LNCaP clone FGC (cell line): ENCODE data around the gene MSL3.
A peak's percentile ranks its signal among the peaks of the same experiment; 100 is the strongest.

Experiments
- DNase-seq: peaks from one replicate; pipeline ENCODE4 v3.0.0-alpha.2; 2011; ENCODE audit warnings: low read depth
- H3K4me3 ChIP-seq: 2 replicates; pipeline ENCODE4 v1.5.1; 2011; ENCODE audit warnings: mild to moderate bottlenecking, low read depth, low read length, control low read depth
- CTCF ChIP-seq: IDR thresholded peaks from 2 replicates; pipeline ENCODE4 v1.5.1; 2012; ENCODE audit warnings: mild to moderate bottlenecking; ENCODE audit not compliant: control insufficient read depth, insufficient read depth; ENCODE audit errors: extremely low read depth

The MSL3 gene

GRCh38 chrX:11789809-11790208 lies 31.8 kb downstream of the MSL3 start:
- H3K4me3 ChIP-seq = no peak overlapping the region
- no peak for DNase-seq

GRCh38 chrX:11791090-11791489 lies 33.1 kb downstream of the MSL3 start:
- H3K4me3 ChIP-seq = no peak overlapping the region
- no peak for DNase-seq
- no peak for TF ChIP-seq CTCF

More at GRCh38 chrX:11789809-11790208, 31.8 kb downstream of the MSL3 start:
- no peak for TF ChIP-seq CTCF

GRCh38 chrX:11791537-11791936 lies 33.5 kb downstream of the MSL3 start:
- H3K4me3 ChIP-seq = no peak overlapping the region
- no peak for DNase-seq
- TF ChIP-seq CTCF = no peak

DNA sequence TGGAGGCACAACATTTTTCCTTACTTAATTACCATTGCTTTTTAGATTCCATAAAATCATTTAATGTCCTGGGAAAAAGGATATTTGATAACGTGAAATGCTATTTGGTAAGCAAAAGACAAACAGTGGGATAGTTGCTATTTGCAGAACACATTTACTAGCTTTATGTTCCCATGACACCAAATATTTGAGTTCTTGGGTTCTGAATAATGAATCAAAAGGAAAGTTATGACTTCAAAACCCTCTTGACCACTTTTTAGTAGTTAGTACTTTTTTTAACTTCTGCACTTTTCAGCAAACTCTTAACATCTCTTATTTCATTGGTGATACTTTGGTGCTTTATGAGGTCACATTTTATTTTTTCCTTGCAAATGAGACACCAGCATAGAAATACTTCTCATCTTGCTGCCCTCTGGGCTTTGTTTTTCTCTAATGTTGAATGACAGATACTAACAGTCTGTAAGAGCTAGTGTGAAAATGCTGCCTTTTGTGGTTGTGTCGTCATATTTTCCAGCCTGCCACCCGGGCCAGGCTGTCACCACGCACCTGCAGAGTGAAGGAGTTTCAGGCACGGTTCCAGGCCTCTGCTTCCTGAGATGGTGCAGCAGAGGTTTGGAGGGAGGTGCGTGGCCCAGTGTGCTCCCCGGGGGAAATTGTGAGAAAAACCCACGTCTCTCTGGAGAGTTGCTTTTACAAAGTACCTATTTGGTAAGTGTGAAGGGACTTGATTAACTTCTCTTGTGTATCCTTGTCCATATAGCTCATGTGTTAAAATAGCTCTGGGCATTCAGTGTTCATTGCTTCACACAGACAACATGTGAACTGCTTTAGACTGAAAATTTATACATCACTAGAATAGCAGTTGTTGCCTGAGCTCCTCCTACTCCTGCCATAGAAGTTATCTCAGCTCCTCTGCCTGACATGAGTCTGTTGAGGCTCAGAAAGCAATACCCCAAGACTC lies 34.7 kb downstream of the MSL3 start:
- H3K4me3 ChIP-seq = no peak overlapping the region
- no peak for TF ChIP-seq CTCF
- DNase-seq = peak; percentile 71

DNA sequence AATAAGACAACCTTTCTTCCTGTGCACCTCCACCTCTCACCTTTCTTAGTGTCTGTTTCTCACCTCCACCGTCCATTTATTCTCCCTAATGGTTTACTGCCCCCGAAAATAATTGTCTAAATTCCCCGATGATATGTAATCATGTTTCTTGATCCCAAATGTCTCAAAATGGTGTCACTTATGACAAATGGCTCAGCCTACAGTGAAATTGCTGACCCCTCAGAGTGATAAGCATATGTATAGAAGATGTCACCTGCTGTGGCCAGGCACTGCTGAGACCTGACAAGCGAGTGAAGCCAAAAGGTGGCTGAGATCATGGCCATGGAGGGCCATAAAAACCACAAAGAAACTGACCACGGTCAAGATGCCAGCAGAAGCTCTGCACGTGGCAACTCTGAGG lies 35.7 kb downstream of the MSL3 start:
- H3K4me3 ChIP-seq = no peak overlapping the region
- TF ChIP-seq CTCF = no peak
- DNase-seq = no peak

- no peak for TF ChIP-seq CTCF
- no peak overlapping the region for H3K4me3 ChIP-seq
- no peak for DNase-seq
Measured at GRCh38 chrX:11813341-11813740, 55.3 kb downstream of the MSL3 start.
